Epithelial cell of proximal tubule (primary cell): ENCODE data around the gene SEMG1. TPM values are rescaled to one million over a fixed set of nuclear protein-coding genes. Genes with fewer than 3 reads are reported as not detected.

Experiments
- DNase-seq: peaks from one replicate; pipeline ENCODE4 v3.0.0-alpha.2; 2011; ENCODE audit warnings: low read depth
- H3K4me3 ChIP-seq: 2 replicates; pipeline ENCODE4 v1.5.1; 2011; ENCODE audit warnings: low read depth, mild to moderate bottlenecking, low read length
- total RNA-seq: library from RNA; depleted of rRNA; stranded (reverse); fragments of >200 nt; gene quantifications from 2 replicates; pipeline ENCODE4 v1.2.3, GENCODE V29; 2015
- TF ChIP-seq, protein P1 (sequence below): conservative IDR thresholded peaks from 2 replicates; pipeline ENCODE4 v1.5.1; 2012; ENCODE audit warnings: low read depth, mild to moderate bottlenecking, low read length

The SEMG1 gene
- total RNA-seq, 1 donor from 2014 or later, result not detected

DNA sequence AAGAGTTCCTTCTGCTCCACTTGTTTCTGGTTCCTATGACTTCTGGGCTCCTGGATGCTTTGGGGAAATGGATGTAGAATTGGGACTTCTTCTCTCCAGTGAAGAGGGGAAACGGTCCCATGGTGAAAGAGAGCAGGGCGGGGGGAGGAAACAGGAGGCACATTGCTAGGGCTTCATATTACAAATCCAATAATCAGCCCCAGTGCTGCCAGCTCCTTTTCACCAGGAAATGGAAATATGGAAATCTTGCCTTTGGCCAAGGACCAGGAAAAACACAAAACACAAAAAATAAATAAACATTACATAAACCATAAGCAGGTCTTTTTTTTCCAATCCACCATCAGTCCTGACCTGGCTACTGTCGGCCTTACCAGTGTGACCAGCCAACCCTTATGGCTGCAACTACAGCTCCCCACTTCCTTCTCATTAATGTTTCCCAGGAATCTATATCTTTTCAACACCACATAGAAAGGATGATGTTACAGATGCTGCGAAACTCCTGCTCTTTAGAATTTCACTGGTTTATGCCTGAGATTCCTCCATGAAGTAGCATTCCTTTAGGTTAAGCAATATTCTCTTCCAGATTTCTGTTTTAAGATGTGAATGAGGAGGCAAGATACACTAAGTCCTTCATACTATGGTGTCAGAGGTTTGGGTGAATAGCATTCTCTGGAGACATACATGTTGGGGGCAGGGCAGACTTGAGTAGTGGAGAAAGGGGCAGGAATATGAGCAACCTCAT is 30.1 kb upstream of the SEMG1 start:
- no peak overlapping the region for H3K4me3 ChIP-seq
- TF ChIP-seq, protein P1, sequence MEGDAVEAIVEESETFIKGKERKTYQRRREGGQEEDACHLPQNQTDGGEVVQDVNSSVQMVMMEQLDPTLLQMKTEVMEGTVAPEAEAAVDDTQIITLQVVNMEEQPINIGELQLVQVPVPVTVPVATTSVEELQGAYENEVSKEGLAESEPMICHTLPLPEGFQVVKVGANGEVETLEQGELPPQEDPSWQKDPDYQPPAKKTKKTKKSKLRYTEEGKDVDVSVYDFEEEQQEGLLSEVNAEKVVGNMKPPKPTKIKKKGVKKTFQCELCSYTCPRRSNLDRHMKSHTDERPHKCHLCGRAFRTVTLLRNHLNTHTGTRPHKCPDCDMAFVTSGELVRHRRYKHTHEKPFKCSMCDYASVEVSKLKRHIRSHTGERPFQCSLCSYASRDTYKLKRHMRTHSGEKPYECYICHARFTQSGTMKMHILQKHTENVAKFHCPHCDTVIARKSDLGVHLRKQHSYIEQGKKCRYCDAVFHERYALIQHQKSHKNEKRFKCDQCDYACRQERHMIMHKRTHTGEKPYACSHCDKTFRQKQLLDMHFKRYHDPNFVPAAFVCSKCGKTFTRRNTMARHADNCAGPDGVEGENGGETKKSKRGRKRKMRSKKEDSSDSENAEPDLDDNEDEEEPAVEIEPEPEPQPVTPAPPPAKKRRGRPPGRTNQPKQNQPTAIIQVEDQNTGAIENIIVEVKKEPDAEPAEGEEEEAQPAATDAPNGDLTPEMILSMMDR, result no peak
- no peak for DNase-seq

DNA sequence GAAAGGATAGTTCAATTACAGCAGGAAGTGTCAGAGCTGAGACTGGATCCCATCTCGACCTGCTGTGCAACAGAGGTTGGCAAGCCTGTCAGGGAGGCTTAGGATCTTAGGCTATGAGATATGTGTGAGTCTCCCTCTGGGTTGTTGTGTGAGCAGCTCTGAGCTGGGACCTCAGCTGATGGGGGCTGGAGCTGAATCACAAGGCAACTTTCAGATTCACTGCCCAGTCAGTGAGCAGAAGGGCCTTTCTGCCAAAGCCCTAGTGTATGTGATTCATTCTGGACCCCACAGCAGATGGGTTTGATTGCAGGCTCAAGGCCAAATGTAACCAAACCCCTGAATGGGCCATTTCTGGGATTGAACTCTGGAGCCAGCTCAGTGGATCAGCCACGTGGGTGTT is 27.7 kb upstream of the SEMG1 start:
- DNase-seq, result no peak
- TF ChIP-seq, protein P1, result no peak
- no peak overlapping the region for H3K4me3 ChIP-seq

DNA sequence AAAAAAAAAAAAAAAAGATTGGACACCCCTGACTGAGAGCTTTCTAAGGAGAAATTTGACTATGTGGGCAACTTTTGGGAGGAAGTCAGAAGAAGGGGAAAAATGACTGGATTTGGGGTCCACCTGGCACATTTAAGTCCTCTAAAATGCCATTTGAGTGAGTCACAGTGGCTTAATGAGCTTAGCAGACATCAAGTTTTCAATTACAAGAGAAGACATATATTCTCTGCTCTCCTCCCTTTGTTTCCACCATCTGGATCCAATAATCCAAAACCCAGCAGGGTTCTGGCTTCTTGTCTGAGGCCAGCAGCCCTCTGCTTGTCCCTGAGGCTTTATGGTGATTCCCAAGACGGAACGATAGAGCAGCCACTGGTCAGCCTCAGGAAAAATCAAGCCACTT is 25.2 kb upstream of the SEMG1 start:
- TF ChIP-seq, protein P1, result no peak
- H3K4me3 ChIP-seq, result no peak overlapping the region
- DNase-seq, result no peak

DNA sequence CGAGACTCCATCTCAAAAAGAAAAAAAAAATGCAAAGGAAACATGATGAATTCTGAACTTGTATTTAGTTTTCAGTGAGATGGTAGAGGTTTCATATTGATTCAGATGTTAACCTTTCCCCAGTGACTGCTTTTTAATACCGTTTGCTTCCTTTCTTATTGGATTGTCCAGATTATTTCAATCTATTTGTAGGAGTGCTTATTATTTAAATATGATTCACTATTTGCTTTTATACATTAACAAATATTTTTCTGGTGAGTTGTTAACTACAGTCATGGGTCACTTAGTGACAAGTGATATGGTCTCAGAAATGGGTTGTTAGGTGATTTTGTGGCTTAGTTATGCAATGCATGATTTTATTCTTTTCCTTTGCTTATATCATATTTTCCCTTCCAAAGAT is 23.7 kb upstream of the SEMG1 start:
- H3K4me3 ChIP-seq, result no peak overlapping the region
- TF ChIP-seq, protein P1, result no peak
- no peak for DNase-seq

DNA sequence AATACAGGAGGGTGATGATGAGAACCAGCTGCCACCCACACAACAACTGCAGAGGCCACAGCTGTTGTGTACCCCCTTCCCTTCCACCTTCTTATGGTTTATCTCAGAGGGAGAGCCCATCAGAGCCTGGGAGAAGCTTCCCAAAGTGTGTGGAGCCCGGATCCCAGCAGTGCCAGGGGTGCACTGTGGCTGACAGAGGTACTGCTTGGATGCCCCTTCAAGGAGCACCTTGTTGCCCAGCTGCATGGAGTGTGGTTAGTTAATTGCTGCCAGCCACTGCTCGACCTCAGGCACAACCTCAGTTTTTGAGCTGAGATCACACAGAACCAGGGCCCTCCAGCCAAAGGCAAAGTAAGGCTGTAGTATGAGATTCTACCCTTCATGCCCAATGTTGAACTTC is 19.1 kb upstream of the SEMG1 start:
- TF ChIP-seq, protein P1, result no peak
- H3K4me3 ChIP-seq, result no peak overlapping the region

DNA sequence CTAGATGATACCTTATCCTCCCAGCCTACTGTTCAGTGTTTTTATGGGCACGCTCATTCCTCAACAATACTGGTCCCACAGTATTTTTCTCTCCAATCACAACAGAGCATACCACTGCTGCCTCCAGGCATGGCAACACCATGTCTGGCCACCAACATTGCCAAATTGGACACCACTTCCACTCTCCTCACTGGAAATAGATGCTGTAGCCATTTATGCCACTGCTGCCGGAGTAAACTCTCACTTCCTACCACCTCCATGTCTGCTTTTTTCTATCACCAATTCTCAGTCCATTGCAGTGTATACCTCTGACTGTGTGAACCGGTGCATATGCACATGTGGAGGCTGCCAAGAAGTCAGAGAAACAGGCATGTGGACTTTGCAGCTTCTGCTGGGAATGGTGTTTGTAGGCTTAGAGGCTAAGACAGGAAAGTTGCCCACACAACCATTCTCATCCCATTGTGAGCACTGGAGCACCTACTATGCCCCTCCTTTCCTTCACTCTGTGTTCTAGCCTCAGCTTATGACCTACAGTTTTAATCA is 17.7 kb upstream of the SEMG1 start:
- TF ChIP-seq, protein P1, result no peak
- no peak overlapping the region for H3K4me3 ChIP-seq
- DNase-seq, result no peak

More for the DNA sequence above, 19.1 kb upstream of the SEMG1 start:
- DNase-seq, result no peak

DNA sequence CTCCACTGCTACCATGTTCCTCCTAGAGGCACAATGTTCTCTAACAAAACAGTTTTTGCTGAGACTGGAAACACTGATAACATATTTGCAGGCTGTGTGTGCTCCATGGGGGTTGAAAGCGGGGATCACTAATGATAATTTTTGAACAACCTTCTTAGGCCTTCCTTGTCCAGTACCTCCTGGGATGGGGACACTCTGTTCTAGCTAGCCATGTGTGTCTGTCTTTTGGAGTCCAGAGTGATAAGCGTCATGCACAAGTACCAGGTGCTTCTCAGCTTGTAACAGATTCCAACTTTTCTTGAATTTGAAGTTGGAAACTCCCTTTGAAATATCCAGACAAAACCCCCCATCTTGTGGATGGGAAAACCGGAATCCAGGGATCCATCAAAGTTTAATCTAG is 17.0 kb upstream of the SEMG1 start:
- H3K4me3 ChIP-seq, result no peak overlapping the region
- TF ChIP-seq, protein P1, result no peak
- DNase-seq, result no peak
